ENCODE measurements around the gene OSBPL7.

OSBPL7 gene

GRCh38 chr17:47807421-47807820 lies 14.2 kb downstream of the OSBPL7 start:
- no peak for DNase-seq (ENCODE audit: low read depth in 3 of 3, low spot score in 1 of 3)

GRCh38 chr17:47806913-47807255 lies 14.7 kb downstream of the OSBPL7 start:
- no peak for DNase-seq (ENCODE audit: low read depth in 3 of 3, low spot score in 1 of 3)

GRCh38 chr17:47806026-47806912 lies 15.3 kb downstream of the OSBPL7 start:
- DNase-seq (ENCODE audit: low read depth in 3 of 3, low spot score in 1 of 3): no peak

- no peak for DNase-seq (ENCODE audit: low read depth in 3 of 3, low spot score in 1 of 3)
Measured at GRCh38 chr17:47804461-47804860, 17.1 kb downstream of the OSBPL7 start.

- DNase-seq (ENCODE audit: low read depth in 3 of 3, low spot score in 1 of 3): no peak
Measured at GRCh38 chr17:47803751-47804150, 17.8 kb downstream of the OSBPL7 start.

GRCh38 chr17:47803201-47803600 lies 18.4 kb downstream of the OSBPL7 start:
- no peak for DNase-seq (ENCODE audit: low read depth in 3 of 3, low spot score in 1 of 3)

- DNase-seq (ENCODE audit: low read depth in 3 of 3, low spot score in 1 of 3): peak in 2 of 3 donors; percentile 10 to 37
Measured at GRCh38 chr17:47802341-47803022, 19.1 kb downstream of the OSBPL7 start.

- DNase-seq (ENCODE audit: low read depth in 3 of 3, low spot score in 1 of 3): no peak
Measured at GRCh38 chr17:47801906-47802305, 19.7 kb downstream of the OSBPL7 start.

GRCh38 chr17:47801176-47801765 lies 20.3 kb downstream of the OSBPL7 start:
- no peak for DNase-seq (ENCODE audit: low read depth in 3 of 3, low spot score in 1 of 3)

GRCh38 chr17:47800686-47801085 lies 20.9 kb downstream of the OSBPL7 start:
- no peak for DNase-seq (ENCODE audit: low read depth in 3 of 3, low spot score in 1 of 3)

GRCh38 chr17:47797797-47798196 lies 23.8 kb downstream of the OSBPL7 start:
- no peak for DNase-seq (ENCODE audit: low read depth in 3 of 3, low spot score in 1 of 3)

GRCh38 chr17:47792979-47793378 lies 28.6 kb downstream of the OSBPL7 start:
- no peak for DNase-seq (ENCODE audit: low read depth in 3 of 3, low spot score in 1 of 3)

GRCh38 chr17:47792457-47792856 lies 29.1 kb downstream of the OSBPL7 start:
- no peak for DNase-seq (ENCODE audit: low read depth in 3 of 3, low spot score in 1 of 3)

- no peak for DNase-seq (ENCODE audit: low read depth in 3 of 3, low spot score in 1 of 3)
Measured at GRCh38 chr17:47791025-47791424, 30.6 kb downstream of the OSBPL7 start.

GRCh38 chr17:47789611-47790561 lies 31.7 kb downstream of the OSBPL7 start:
- DNase-seq (ENCODE audit: low read depth in 3 of 3, low spot score in 1 of 3): peak in 2 of 3 donors; percentile 20 to 47

- no peak for DNase-seq (ENCODE audit: low read depth in 3 of 3, low spot score in 1 of 3)
Measured at GRCh38 chr17:47785538-47786123, 36.0 kb downstream of the OSBPL7 start.

- DNase-seq (ENCODE audit: low read depth in 3 of 3, low spot score in 1 of 3): no peak
Measured at GRCh38 chr17:47781397-47781796, 40.2 kb downstream of the OSBPL7 start.

- DNase-seq (ENCODE audit: low read depth in 3 of 3, low spot score in 1 of 3): no peak
Measured at GRCh38 chr17:47778184-47778635, 43.4 kb downstream of the OSBPL7 start.

GRCh38 chr17:47776330-47777197 lies 45.0 kb downstream of the OSBPL7 start:
- peak in 1 of 3 donors; percentile 15 for DNase-seq (ENCODE audit: low read depth in 3 of 3, low spot score in 1 of 3)

Measured in stimulated activated CD4-positive, alpha-beta T cell treated with anti-CD3 and anti-CD28 coated beads, TNF-alpha, amount 100 ng/mL, for 1 hour (primary cell).